Endothelial cell of umbilical vein (primary cell): Measurements from ENCODE around the gene C4orf17. TPM values are rescaled to one million over a fixed set of nuclear protein-coding genes. Genes with fewer than 3 reads are reported as not detected.

ENCODE experiments used
- BruUV-seq: library from RNA; stranded (reverse); fragments of 400-500 nt; replicated peaks from 2 replicates; lab custom pipeline; 2021; lab: Mats Ljungman, UMichigan
- CTCF ChIA-PET: fragments of 300-600, 350-600 bp; sonication (Branson Sonifier 250); formaldehyde crosslinking; loops from one replicate; lab custom pipeline; 2021; ENCODE audit warnings: antibody characterized with exemption, inconsistent platforms; lab: Charles Lee
- POLR2A ChIA-PET: fragments of 300-600, 350-600 bp; sonication (Branson Sonifier 250); formaldehyde crosslinking; loops from one replicate; lab custom pipeline; 2021; ENCODE audit warnings: antibody characterized with exemption, inconsistent platforms; lab: Charles Lee
- DNase-seq: peaks from one replicate; pipeline ENCODE4 v3.0.0-alpha.2; 2011; ENCODE audit warnings: low read depth, low spot score
- FAIRE-seq: peaks from 2 replicates; lab custom pipeline; 2011; peaks lifted over from hg19 to GRCh38; lab: Jason Lieb, UNC
- H2AFZ ChIP-seq: 2 replicates; pipeline ENCODE4 v1.6.0; 2012; ENCODE audit warnings: low read depth, low read length, control low read depth, inconsistent platforms
- H3K27ac ChIP-seq: 2 replicates; pipeline ENCODE4 v1.5.1; 2011; ENCODE audit warnings: low read depth, mild to moderate bottlenecking, control low read depth, low read length, moderate library complexity; ENCODE audit not compliant: insufficient read depth
- H3K27me3 ChIP-seq, 2 experiments: 2 replicates each; pipeline versions ENCODE4 v1.6.0 to v1.6.1; 2011; ENCODE audit warnings: low read length in 2 of 2, mixed read lengths in 1 of 2; ENCODE audit not compliant: control insufficient read depth in 2 of 2, insufficient read depth in 2 of 2
- H3K36me3 ChIP-seq, 2 experiments: 2 replicates in 1 of 2; 3 replicates in 1 of 2; pipeline ENCODE4 v1.5.1; 2011; ENCODE audit warnings: low read length in 2 of 2, mild to moderate bottlenecking in 1 of 2, moderate library complexity in 1 of 2; ENCODE audit not compliant: control insufficient read depth in 2 of 2, insufficient read depth in 2 of 2; ENCODE audit errors: extremely low read depth in 1 of 2
- H3K4me1 ChIP-seq: 3 replicates; pipeline ENCODE4 v1.5.1; 2011; ENCODE audit warnings: mild to moderate bottlenecking, low read length; ENCODE audit not compliant: control insufficient read depth, insufficient read depth; ENCODE audit errors: extremely low read depth
- H3K4me2 ChIP-seq: 2 replicates; pipeline ENCODE4 v1.6.1; 2011; ENCODE audit warnings: low read length, control low read depth, mixed read lengths; ENCODE audit not compliant: insufficient read depth
- H3K4me3 ChIP-seq, 3 experiments: fragments of 200-600 bp in 1 of 3; sonication (generic), shearing (Covaris generic) in 1 of 3; replicated peaks in 1 of 3; 2 replicates each; pipeline ENCODE4 v1.5.1; 2011 to 2016; ENCODE audit warnings: control low read depth in 3 of 3, low read length in 3 of 3, mild to moderate bottlenecking in 2 of 3, inconsistent platforms in 1 of 3, low read depth in 1 of 3, moderate library complexity in 1 of 3; ENCODE audit not compliant: insufficient read depth in 1 of 3
- H3K79me2 ChIP-seq: 2 replicates; pipeline ENCODE4 v1.6.0; 2012; ENCODE audit warnings: low read length, inconsistent platforms; ENCODE audit not compliant: control insufficient read depth, insufficient read depth
- H3K9ac ChIP-seq: replicated peaks from 2 replicates; pipeline ENCODE3; 2011; ENCODE audit warnings: low read length, control low read depth; ENCODE audit not compliant: insufficient read depth; ENCODE audit errors: extremely low read depth
- H3K9me1 ChIP-seq: replicated peaks from 3 replicates; pipeline ENCODE4 v1.6.0; 2011; ENCODE audit warnings: mild to moderate bottlenecking, low read length; ENCODE audit not compliant: control insufficient read depth, insufficient read depth; ENCODE audit errors: extremely low read depth
- H3K9me3 ChIP-seq: replicated peaks from 2 replicates; pipeline ENCODE4 v1.5.1; 2012; ENCODE audit warnings: low read length, inconsistent platforms; ENCODE audit not compliant: control insufficient read depth, insufficient read depth
- H4K20me1 ChIP-seq: replicated peaks from 2 replicates; pipeline ENCODE3; 2011; ENCODE audit warnings: mild to moderate bottlenecking, low read length; ENCODE audit not compliant: control insufficient read depth, insufficient read depth; ENCODE audit errors: extremely low read depth
- CTCF ChIP-seq, 2 donors: IDR thresholded peaks; 1 replicate in 1 of 2; 2 replicates in 1 of 2; pipeline ENCODE4 v1.5.1; 2011; ENCODE audit warnings: low read length in 2 of 2, mild to moderate bottlenecking in 2 of 2, moderate library complexity in 2 of 2, control low read depth in 1 of 2, inconsistent platforms in 1 of 2, low read depth in 1 of 2; ENCODE audit not compliant: insufficient read depth in 1 of 2; ENCODE audit errors: extremely low read depth in 1 of 2
- EZH2 ChIP-seq: IDR thresholded peaks from 2 replicates; pipeline ENCODE4 v1.6.1; 2012; ENCODE audit warnings: borderline replicate concordance, low read depth, mild to moderate bottlenecking, moderate library complexity, low read length, inconsistent platforms; ENCODE audit not compliant: severe bottlenecking
- FOS ChIP-seq: IDR thresholded peaks from 2 replicates; pipeline ENCODE4 v1.6.1; 2011; ENCODE audit warnings: mild to moderate bottlenecking, low read length, moderate library complexity, borderline replicate concordance; ENCODE audit not compliant: insufficient read depth
- GATA2 ChIP-seq: IDR thresholded peaks from 2 replicates; pipeline ENCODE4 v1.7.0; 2011; ENCODE audit warnings: low read depth, mild to moderate bottlenecking, moderate library complexity, mixed read lengths, low read length; ENCODE audit not compliant: insufficient read length, insufficient read depth
- JUN ChIP-seq: IDR thresholded peaks from 2 replicates; pipeline ENCODE4 v1.6.1; 2011; ENCODE audit warnings: borderline replicate concordance, low read depth; ENCODE audit not compliant: insufficient read length, insufficient read depth
- MAX ChIP-seq: IDR thresholded peaks from 2 replicates; pipeline ENCODE4 v1.6.1; 2011; ENCODE audit not compliant: insufficient read depth, insufficient read length
- MYC ChIP-seq: IDR thresholded peaks from one replicate; pipeline ENCODE4 v1.6.1; 2011; ENCODE audit warnings: mild to moderate bottlenecking, low read depth, low read length
- POLR2A ChIP-seq: IDR thresholded peaks from 2 replicates; pipeline ENCODE4 v1.6.1; 2012; ENCODE audit warnings: low read depth, mild to moderate bottlenecking, control low read depth, low read length
- POLR2AphosphoS5 ChIP-seq: IDR thresholded peaks from 2 replicates; pipeline ENCODE4 v1.6.1; 2012; ENCODE audit warnings: low read depth, mild to moderate bottlenecking, control low read depth, low read length, moderate library complexity; ENCODE audit not compliant: insufficient read depth
- dilution Hi-C: fragments of 300-500 bp; cut with MboI; formaldehyde crosslinking; loops from one replicate; pipeline ENCODE4 v1.15.0; 2019; ENCODE audit warnings: low sequenced_read_pairs; ENCODE audit not compliant: extremely low pct_ligation_motif_present
- intact Hi-C: fragments of 100-400 bp; cut with micrococcal nuclease; formaldehyde crosslinking; loops from one replicate; pipeline ENCODE4 v1.10.0; 2022
- polyA plus RNA-seq, 4 experiments: library from polyadenylated mRNA; depleted of rRNA in 3 of 4; stranded (reverse) in 3 of 4; unstranded in 1 of 4; fragments of >200 nt; gene quantifications; 2 replicates each; pipeline versions ENCODE4 v1.2.1 to v1.2.3, GENCODE V29; 2011 to 2012; ENCODE audit warnings: missing spikeins in 1 of 4
- total RNA-seq: library from RNA; stranded (reverse); gene quantifications from 2 replicates; pipeline ENCODE4 v1.2.3, GENCODE V29; 2021

Gene C4orf17
- total and polyA plus RNA-seq, 2 donors (not counting 3 experiments of a cell fraction or from before 2014, with no cell fraction given): not detected

GRCh38 chr4:99529228-99529627 is 18.4 kb downstream of the C4orf17 start:
- Histone ChIP-seq H3K27ac (no peak overlapping the region), H4K20me1 (no peaks in the 10 kb centered on the region), H3K27me3 (peaks cover 0 to 2% of the 10 kb centered on the region in 2 experiments), H3K9me3 (no peaks in the 10 kb centered on the region), H3K9me1 (no peaks in the 10 kb centered on the region), H3K9ac (no peak overlapping the region), H3K4me3 (no peak overlapping the region), H2AFZ (no peak overlapping the region), H3K36me3 (no peaks in the 10 kb centered on the region), H3K4me1 (no peaks in the 10 kb centered on the region), H3K79me2 (no peaks in the 10 kb centered on the region), H3K4me2 (no peak overlapping the region)
- dilution Hi-C loops: no loop called here
- DNase-seq (no peak), FAIRE-seq (no peak)
- TF ChIP-seq POLR2AphosphoS5: no peak
- no peak for TF ChIP-seq JUN
- TF ChIP-seq EZH2: no peak
- TF ChIP-seq CTCF (IDR thresholded peaks at IDR 0.05; ENCODE audit: extremely low read depth in 1 of 2, insufficient read depth in 1 of 2, low read depth in 1 of 2, low read length in 2 of 2): no peak
- TF ChIP-seq GATA2: no peak
- no peak for TF ChIP-seq POLR2A
- TF ChIP-seq FOS: no peak
- no peak for TF ChIP-seq MYC
- no peak for TF ChIP-seq MAX
- POLR2A ChIA-PET: no interaction called here
- intact Hi-C loops: no loop called here
- CTCF ChIA-PET: no interaction called here
- no TSS peak for BruUV-seq
